HCT116 (cell line): ENCODE measurements around the gene NAXE. TPM values are rescaled to one million over a fixed set of nuclear protein-coding genes. Genes with fewer than 3 reads are reported as not detected.

Experiments
- ATAC-seq: fragments of 200-7000 bp; cut with Tn5 transposase; 2 replicates; pipeline ENCODE4 v1.9.1; 2020; ENCODE audit warnings: mild to moderate bottlenecking, moderate library complexity
- BruUV-seq: library from RNA; stranded (reverse); fragments of 400-500 nt; replicated peaks from 2 replicates; lab custom pipeline; 2021; lab: Mats Ljungman, UMichigan
- CTCF ChIA-PET: fragments of 300-600 bp; sonication (Branson Sonifier 250); formaldehyde crosslinking; loops from one replicate; lab custom pipeline; 2021; ENCODE audit warnings: antibody characterized with exemption; lab: Charles Lee
- POLR2A ChIA-PET: fragments of 300-600, 350-600 bp; sonication (Branson Sonifier 250); formaldehyde crosslinking; loops from one replicate; lab custom pipeline; 2021; ENCODE audit warnings: antibody characterized with exemption; lab: Charles Lee
- RAD21 ChIA-PET, 2 experiments: fragments of 300-600 bp; sonication (Branson Sonifier 250); formaldehyde crosslinking; loops; one replicate each; lab custom pipeline; 2023; ENCODE audit warnings: low total read pairs in 2 of 2; ENCODE audit not compliant: uncharacterized antibody in 2 of 2, unreplicated experiment in 2 of 2, low non-redundant PET in 1 of 2; lab: Charles Lee
- DNase-seq: peaks from one replicate; pipeline ENCODE4 v3.0.0-alpha.2; 2010; ENCODE audit warnings: low read depth, low spot score
- H2AFZ ChIP-seq: fragments of 200-600 bp; shearing (Covaris generic), sonication (generic); 2 replicates; pipeline ENCODE4 v1.6.1; 2017; ENCODE audit warnings: low read depth, mixed run types, mixed read lengths, antibody characterized with exemption, low read length; ENCODE audit not compliant: poor library complexity, severe bottlenecking
- H3K27ac ChIP-seq: 2 replicates; pipeline ENCODE4 v1.5.1; 2012; ENCODE audit warnings: low read depth, low read length
- H3K27me3 ChIP-seq: fragments of 200-600 bp; sonication (generic); 2 replicates; pipeline ENCODE4 v1.6.1; 2016; ENCODE audit warnings: mixed run types, low read length, mixed read lengths; ENCODE audit not compliant: insufficient read depth
- H3K36me3 ChIP-seq, 2 experiments: fragments of 200-500 bp in 1 of 2; fragments of 200-600 bp in 1 of 2; sonication (Bioruptor generic) in 1 of 2; sonication (generic) in 1 of 2; 2 replicates each; pipeline versions ENCODE4 v1.5.1 to v1.6.1; 2014 to 2016; ENCODE audit warnings: low read length in 2 of 2, inconsistent platforms in 1 of 2, mixed read lengths in 1 of 2, mixed run types in 1 of 2; ENCODE audit not compliant: insufficient read depth in 2 of 2, control insufficient read depth in 1 of 2
- H3K4me1 ChIP-seq, 2 experiments: fragments of 200-600 bp in 1 of 2; sonication (generic) in 1 of 2; 2 replicates each; pipeline versions ENCODE4 v1.5.1 to v1.6.1; 2012 to 2017; ENCODE audit warnings: low read length in 2 of 2, inconsistent platforms in 1 of 2, mild to moderate bottlenecking in 1 of 2, mixed read lengths in 1 of 2, mixed run types in 1 of 2, moderate library complexity in 1 of 2; ENCODE audit not compliant: insufficient read depth in 2 of 2, control insufficient read depth in 1 of 2
- H3K4me2 ChIP-seq: fragments of 200-600 bp; sonication (generic); 2 replicates; pipeline ENCODE4 v1.6.1; 2017; ENCODE audit warnings: mixed run types, low read length, mixed read lengths
- H3K4me3 ChIP-seq, 2 experiments: fragments of 200-600 bp in 1 of 2; sonication (generic) in 1 of 2; replicated peaks in 1 of 2; 2 replicates each; pipeline ENCODE4 v1.5.1; 2011 to 2016; ENCODE audit warnings: low read length in 2 of 2, control low read depth in 1 of 2, low read depth in 1 of 2, mild to moderate bottlenecking in 1 of 2, mixed read lengths in 1 of 2, mixed run types in 1 of 2
- H3K79me2 ChIP-seq: fragments of 200-600 bp; sonication (generic); 2 replicates; pipeline ENCODE4 v1.6.1; 2017; ENCODE audit warnings: mild to moderate bottlenecking, mixed run types, low read length, moderate library complexity, mixed read lengths; ENCODE audit not compliant: insufficient read depth
- H3K9ac ChIP-seq: fragments of 200-600 bp; sonication (generic); 2 replicates; pipeline ENCODE4 v1.6.1; 2016; ENCODE audit warnings: low read length, mixed read lengths
- H3K9me2 ChIP-seq: fragments of 200-600 bp; sonication (generic), shearing (Covaris generic); 2 replicates; pipeline ENCODE4 v1.6.1; 2017; ENCODE audit warnings: mixed run types, mild to moderate bottlenecking, moderate library complexity; ENCODE audit not compliant: insufficient read depth
- H3K9me3 ChIP-seq, 2 experiments: fragments of 200-500 bp in 1 of 2; fragments of 200-600 bp in 1 of 2; sonication (Bioruptor generic) in 1 of 2; sonication (generic) in 1 of 2; 2 replicates each; pipeline ENCODE4 v1.6.1; 2014 to 2017; ENCODE audit warnings: low read length in 2 of 2, mixed read lengths in 2 of 2, inconsistent platforms in 1 of 2, low read depth in 1 of 2, mild to moderate bottlenecking in 1 of 2, mixed run types in 1 of 2, moderate library complexity in 1 of 2; ENCODE audit not compliant: control insufficient read depth in 1 of 2, insufficient read depth in 1 of 2
- H4K20me1 ChIP-seq: fragments of 200-600 bp; sonication (generic), shearing (Covaris generic); 2 replicates; pipeline ENCODE4 v1.6.1; 2017; ENCODE audit warnings: mixed run types, mild to moderate bottlenecking, moderate library complexity; ENCODE audit not compliant: insufficient read depth
- CEBPB ChIP-seq: IDR thresholded peaks from 2 replicates; pipeline ENCODE4 v1.6.1; 2012; ENCODE audit warnings: low read depth
- CTCF ChIP-seq, 3 experiments: fragments of 200-600 bp in 1 of 3; sonication (generic) in 1 of 3; IDR thresholded peaks in 2 of 3; conservative IDR thresholded peaks in 1 of 3; 2 replicates each; pipeline ENCODE4 v1.5.1; 2012 to 2017; ENCODE audit warnings: low read depth in 2 of 3, low read length in 2 of 3, antibody characterized with exemption in 1 of 3, borderline replicate concordance in 1 of 3, control low read depth in 1 of 3, mild to moderate bottlenecking in 1 of 3, mixed read lengths in 1 of 3, mixed run types in 1 of 3, moderate library complexity in 1 of 3; ENCODE audit not compliant: insufficient read depth in 1 of 3
- EZH2 ChIP-seq: fragments of 200-600 bp; sonication (generic); IDR thresholded peaks from 2 replicates; pipeline ENCODE4 v1.6.1; 2017; ENCODE audit warnings: antibody characterized with exemption, mixed run types
- EZH2phosphoT487 ChIP-seq: fragments of 200-600 bp; IDR thresholded peaks from 2 replicates; pipeline ENCODE4 v1.6.1; 2018; ENCODE audit warnings: antibody characterized with exemption, borderline replicate concordance
- MAX ChIP-seq: IDR thresholded peaks from 2 replicates; pipeline ENCODE4 v1.6.1; 2012
- POLR2AphosphoS5 ChIP-seq: IDR thresholded peaks from 2 replicates; pipeline ENCODE4 v1.6.1; 2011; ENCODE audit warnings: mild to moderate bottlenecking, low read depth, low read length, moderate library complexity
- RAD21 ChIP-seq: IDR thresholded peaks from 2 replicates; pipeline ENCODE4 v1.6.1; 2012; ENCODE audit warnings: low read depth, mild to moderate bottlenecking
- SRF ChIP-seq: IDR thresholded peaks from 2 replicates; pipeline ENCODE4 v1.6.1; 2012; ENCODE audit warnings: low read depth
- TCF7L2 ChIP-seq: IDR thresholded peaks from 2 replicates; pipeline ENCODE4 v1.7.0; 2011; ENCODE audit warnings: borderline replicate concordance, inconsistent platforms; ENCODE audit not compliant: insufficient read depth, insufficient read length; ENCODE audit errors: extremely low read depth
- intact Hi-C: fragments of 100-400 bp; cut with micrococcal nuclease; formaldehyde crosslinking; loops from 2 replicates; pipeline ENCODE4 v1.10.0; 2022
- total RNA-seq: library from RNA; stranded (reverse); gene quantifications from one replicate; pipeline ENCODE4 v1.2.1, GENCODE V29; 2021; ENCODE audit not compliant: unreplicated experiment

The NAXE gene
- total RNA-seq, 1 experiment from 2014 or later: 139 TPM

GRCh38 chr1:156574039-156574633, 17.4 kb upstream of the NAXE start:
- CTCF ChIA-PET: no interaction called here
- POLR2A ChIA-PET: no interaction called here
- no peaks in the 10 kb centered on the region for H3K9me2 ChIP-seq
- H3K27me3 ChIP-seq: no peaks in the 10 kb centered on the region
- H2AFZ ChIP-seq: no peak overlapping the region
- no peak overlapping the region for H3K9ac ChIP-seq
- H3K9me3 ChIP-seq: no peaks in the 10 kb centered on the region
- H4K20me1 ChIP-seq: no peaks in the 10 kb centered on the region
- intact Hi-C loops: no loop called here
- RAD21 ChIA-PET: no interaction called here
- H3K4me3 ChIP-seq: no peak overlapping the region
- peaks cover 0 to 4% of the 10 kb centered on the region in 2 experiments; a peak in 1 of 4 replicates for H3K36me3 ChIP-seq
- ATAC-seq: no peak
- TF ChIP-seq CEBPB (no peak), CTCF (IDR thresholded peaks at IDR 0.05 in 2 of 3, conservative IDR thresholded peaks at IDR 0.05 in 1 of 3; ENCODE audit: borderline replicate concordance in 1 of 3, insufficient read depth in 1 of 3, low read depth in 2 of 3, low read length in 2 of 3) (peak in 1 of 3 experiments; percentile 5; a peak in 1 of 6 replicates)
- TF ChIP-seq, all 23 proteins: peak for 1
- Histone ChIP-seq H3K4me1 (peaks cover 9 to 14% of the 10 kb centered on the region in 2 experiments), H3K4me2 (no peak overlapping the region), H3K79me2 (peaks cover 26% of the 10 kb centered on the region), H3K27ac (no peak overlapping the region)
- no TSS peak for BruUV-seq
- DNase-seq: no peak

GRCh38 chr1:156577550-156577949, 14.0 kb upstream of the NAXE start:
- no peaks in the 10 kb centered on the region for H3K27me3 ChIP-seq
- H3K27ac ChIP-seq: no peak overlapping the region
- H3K4me3 ChIP-seq: no peak overlapping the region
- no TSS peak for BruUV-seq
- no peak overlapping the region for H2AFZ ChIP-seq
- H3K9me3 ChIP-seq: no peaks in the 10 kb centered on the region
- ATAC-seq (no peak), DNase-seq (no peak)
- ChIA-PET RAD21 (no interaction called here), CTCF (no interaction called here), POLR2A (no interaction called here)
- no peaks in the 10 kb centered on the region for H3K9me2 ChIP-seq
- TF ChIP-seq POLR2AphosphoS5 (no peak), EZH2 (no peak), RAD21 (no peak), MAX (no peak), SRF (no peak), EZH2phosphoT487 (no peak), TCF7L2 (no peak)
- no peaks in the 10 kb centered on the region for H3K79me2 ChIP-seq
- no peaks in the 10 kb centered on the region for H3K36me3 ChIP-seq
- H3K4me2 ChIP-seq: no peak overlapping the region
- H3K9ac ChIP-seq: no peak overlapping the region
- intact Hi-C loops: no loop called here
- no peaks in the 10 kb centered on the region for H4K20me1 ChIP-seq
- peaks cover 0 to 3% of the 10 kb centered on the region in 2 experiments; a peak in 1 of 4 replicates for H3K4me1 ChIP-seq
